Erythroblast (primary cell): ENCODE measurements around the gene SIAH3.

Experiments used
- DNase-seq, 2 experiments: peaks; one replicate each; lab custom pipeline; 2025; lab: John Stamatoyannopoulos, UW
- GATA1 ChIP-seq: IDR thresholded peaks from 2 replicates; pipeline ENCODE4 v1.6.1; 2011; ENCODE audit warnings: low read depth, mild to moderate bottlenecking, control low read depth, low read length, moderate library complexity
- POLR2A ChIP-seq: IDR thresholded peaks from 2 replicates; pipeline ENCODE4 v1.6.1; 2011; ENCODE audit warnings: mild to moderate bottlenecking, low read length

Gene SIAH3

DNA sequence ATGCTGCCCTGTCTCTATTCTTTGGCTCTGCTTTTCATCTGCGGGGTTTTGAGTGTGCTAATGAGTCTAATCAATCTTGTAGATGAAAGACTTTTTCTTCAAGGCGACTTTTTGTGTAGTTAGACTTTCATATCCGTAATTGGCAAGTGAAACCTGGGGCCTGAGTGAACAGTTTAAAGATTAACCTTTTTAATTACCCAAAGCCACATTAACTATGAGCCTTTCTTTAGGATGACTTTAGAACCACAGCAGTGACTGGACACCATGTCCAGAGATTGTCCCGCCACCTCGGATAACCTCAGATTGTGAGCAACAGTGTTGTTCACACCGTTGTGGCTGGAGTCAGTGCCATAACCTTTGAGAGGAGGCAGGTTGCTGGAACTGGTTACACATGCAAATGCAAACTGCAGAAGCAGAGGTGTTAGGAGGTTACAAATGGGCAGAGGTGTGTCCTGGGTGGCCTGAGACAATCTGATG lies 58.7 kb downstream of the SIAH3 start:
- TF ChIP-seq GATA1 (no peak), POLR2A (no peak)
- no peak for DNase-seq

GRCh38 chr13:45788011-45788410 lies 63.5 kb downstream of the SIAH3 start:
- TF ChIP-seq GATA1, result no peak
- TF ChIP-seq POLR2A, result no peak
- DNase-seq, result no peak

DNA sequence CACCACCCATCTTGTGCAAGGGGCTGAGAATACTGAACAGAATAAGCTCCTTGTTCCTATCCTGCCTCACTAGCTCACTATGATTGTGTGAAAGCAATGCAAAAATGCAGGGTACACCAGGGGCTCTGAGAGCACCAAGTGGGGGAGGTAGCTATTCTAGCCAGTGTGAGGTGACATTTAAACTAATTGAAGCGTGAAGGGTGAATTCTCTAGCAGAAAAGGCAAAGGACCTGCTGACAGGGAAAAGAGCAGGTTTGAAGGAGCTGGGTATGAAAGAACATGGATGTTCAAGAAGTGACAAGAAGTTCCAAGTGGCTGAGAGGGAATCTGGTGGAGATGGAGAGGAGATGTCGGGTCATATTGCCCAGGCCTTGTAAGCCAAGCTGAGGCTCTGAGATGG lies 64.2 kb downstream of the SIAH3 start:
- no peak for DNase-seq
- no peak for TF ChIP-seq GATA1
- TF ChIP-seq POLR2A, result no peak

DNA sequence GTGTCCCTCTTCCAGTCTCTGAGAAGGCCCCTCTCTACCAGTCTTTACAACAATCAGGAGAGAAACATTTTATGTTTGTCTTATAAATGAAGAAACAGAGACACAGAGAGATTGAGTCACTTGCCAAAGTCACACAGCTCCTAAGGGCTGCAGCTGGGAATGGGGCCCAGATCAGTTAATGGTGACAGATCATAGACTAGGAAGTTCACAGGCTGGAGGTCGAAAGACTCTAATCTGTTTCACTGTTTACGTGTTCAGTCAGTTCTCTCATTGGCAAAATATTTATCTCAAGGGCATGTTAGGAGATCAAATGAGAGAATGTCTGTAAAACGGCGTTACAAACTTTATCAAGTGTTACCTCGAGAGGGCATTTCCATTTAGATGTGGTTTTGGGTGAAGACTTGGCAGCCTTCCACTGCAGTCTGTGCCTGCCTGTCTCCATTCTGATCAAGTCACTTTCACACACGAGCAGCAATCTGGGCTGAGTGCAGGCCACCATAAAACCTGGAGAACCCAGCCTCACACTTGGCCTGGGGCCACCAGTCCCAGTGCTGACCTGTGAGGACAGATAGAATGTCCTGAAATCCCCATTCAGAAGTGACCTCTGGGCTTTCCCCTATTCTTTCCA lies 65.1 kb downstream of the SIAH3 start:
- DNase-seq, result no peak
- TF ChIP-seq POLR2A (no peak), GATA1 (no peak)

DNA sequence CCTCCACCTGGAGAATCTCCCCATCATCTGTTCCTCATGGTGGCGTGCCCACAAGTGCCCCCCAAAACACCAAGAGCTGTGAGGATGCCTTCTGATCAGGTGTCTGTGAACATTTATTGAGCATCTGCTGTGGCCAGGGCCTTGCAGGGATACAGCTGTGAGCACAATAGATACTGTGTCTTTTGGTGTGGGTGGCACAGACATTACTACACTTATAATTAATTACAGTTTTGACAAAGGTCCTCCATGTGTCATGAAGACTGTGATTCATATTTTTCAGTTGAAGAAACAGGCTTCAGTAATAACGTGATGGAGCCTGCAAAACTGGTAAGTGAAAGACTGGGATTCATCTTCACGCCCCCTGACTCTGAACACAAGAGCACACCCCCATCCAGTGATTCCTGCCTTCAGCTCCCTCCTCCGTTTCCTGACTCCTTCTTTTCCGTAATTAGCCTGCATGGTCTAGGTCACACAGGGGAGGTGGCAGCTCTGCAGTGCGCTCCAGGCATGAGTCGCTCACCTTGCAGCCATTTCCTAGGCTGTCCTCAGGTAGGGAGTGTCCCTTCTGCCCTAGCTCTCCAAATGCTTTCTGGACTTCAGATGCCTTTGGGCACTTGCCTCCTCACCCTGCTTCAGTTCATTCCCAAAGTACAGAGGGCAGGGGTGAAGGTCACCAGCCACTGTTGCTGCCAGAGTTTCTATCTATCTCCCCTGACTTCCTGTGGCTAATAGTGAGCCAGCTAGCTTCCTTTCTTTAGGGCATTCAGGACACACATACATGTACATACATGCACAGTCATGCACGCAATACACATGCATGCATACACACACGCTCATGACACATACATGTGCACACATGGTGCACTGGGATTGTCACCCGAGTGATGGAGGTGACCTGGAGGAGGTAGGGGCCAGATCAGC lies 66.5 kb downstream of the SIAH3 start:
- DNase-seq, result no peak
- TF ChIP-seq GATA1 (no peak), POLR2A (no peak)

DNA sequence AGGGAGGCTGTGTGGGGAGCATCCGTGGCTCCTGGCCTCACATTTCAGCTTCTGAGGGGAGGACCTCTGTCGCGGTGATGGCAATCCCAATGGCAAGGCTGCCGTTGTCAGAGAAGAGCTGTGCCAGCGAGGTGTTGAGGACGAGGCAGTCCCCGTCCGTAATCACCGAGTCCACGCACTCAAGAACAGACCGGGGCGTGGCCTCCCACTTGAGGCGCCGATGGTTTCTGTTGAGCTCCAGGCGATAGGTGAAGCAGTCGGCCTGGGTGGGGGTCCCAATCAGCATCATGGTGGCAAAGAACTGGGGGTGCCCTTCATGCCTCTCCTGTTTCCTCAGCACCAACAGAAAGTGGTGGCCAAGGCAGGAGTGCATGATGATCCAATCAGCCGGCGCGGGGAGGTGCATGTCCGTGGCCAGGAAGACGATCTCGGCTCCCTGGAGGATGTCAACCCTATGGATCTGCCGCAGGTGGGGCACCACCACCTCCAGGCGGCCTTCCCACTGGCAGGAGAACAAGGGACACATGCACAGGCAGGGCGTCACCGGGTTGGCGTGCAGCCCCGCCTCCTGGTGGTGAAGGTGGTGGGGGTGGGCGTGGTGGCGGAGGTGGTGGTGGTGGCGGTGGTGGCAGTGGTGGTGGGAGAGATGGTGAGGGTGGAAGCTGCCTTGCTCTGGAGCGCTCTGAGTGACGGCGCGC lies 68.1 kb downstream of the SIAH3 start:
- no peak for DNase-seq
- TF ChIP-seq POLR2A (no peak), GATA1 (no peak)

DNA sequence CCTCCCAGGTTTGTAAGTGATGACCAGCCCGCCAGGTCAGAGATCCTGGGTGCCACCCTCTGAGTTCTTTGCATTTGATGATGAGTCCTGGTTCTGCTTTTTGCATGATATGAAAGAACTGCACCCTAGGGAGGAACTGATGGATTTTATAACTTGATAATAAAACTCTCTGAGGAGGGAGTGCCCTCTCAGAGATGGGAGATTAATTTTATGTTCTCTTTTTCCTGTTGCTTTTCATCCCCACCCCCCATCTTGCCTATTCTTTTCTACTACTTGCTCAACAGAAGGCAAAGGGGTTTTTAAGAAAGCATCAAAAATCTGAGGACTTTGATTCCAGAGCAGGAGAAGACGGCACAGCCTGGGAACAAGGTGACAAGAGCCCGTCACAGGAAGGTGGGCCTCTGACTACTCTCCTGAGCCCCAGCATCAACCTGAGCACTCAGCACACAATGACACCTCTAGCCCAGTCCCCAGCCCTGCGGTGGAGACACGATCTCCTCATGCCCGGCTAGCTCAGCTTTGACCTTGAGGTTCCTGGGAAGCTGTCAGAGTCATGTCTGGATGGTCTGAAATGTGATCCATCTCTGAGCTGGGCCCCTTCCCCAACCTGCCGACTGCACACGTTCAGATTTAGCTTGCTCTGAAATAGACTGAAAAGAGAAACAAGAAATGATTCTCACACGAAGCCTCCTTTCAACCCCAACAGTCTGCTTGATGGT lies 69.1 kb downstream of the SIAH3 start:
- TF ChIP-seq POLR2A (no peak), GATA1 (no peak)

GRCh38 chr13:45781553-45782326 lies 69.8 kb downstream of the SIAH3 start:
- TF ChIP-seq GATA1 (no peak), POLR2A (no peak)
- no peak for DNase-seq

More for the DNA sequence above, 69.1 kb downstream of the SIAH3 start:
- DNase-seq, result no peak

- no peak for TF ChIP-seq GATA1
- TF ChIP-seq POLR2A, result no peak
- DNase-seq, result no peak
Observed at GRCh38 chr13:45779901-45780300, 71.7 kb downstream of the SIAH3 start.

GRCh38 chr13:45778882-45779281 lies 72.7 kb downstream of the SIAH3 start:
- TF ChIP-seq POLR2A, result no peak
- no peak for TF ChIP-seq GATA1
- no peak for DNase-seq

DNA sequence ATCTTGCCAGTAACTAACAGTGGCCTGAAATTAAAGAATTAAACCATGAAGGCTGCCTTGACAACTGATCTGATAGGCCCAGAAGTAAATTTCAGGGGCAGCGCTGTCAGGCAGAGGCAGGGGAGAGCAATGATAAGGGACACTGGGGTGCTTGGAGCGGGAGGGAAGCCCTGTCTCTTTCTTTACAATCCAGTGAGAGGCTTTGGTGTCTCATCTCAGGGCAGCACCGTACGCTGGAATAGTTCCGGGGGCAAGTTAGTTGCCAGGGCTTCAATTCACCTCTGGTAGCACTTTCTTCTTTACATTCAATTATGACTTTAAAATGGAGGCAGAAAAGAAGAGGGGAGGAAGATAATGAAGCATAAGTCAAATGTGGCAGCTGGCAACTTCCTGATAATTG lies 74.8 kb downstream of the SIAH3 start:
- TF ChIP-seq POLR2A, result no peak
- TF ChIP-seq GATA1, result no peak
- no peak for DNase-seq

GRCh38 chr13:45775401-45775963 lies 76.1 kb downstream of the SIAH3 start:
- no peak for DNase-seq
- TF ChIP-seq GATA1 (no peak), POLR2A (no peak)
